Measurements from ENCODE around the gene IL12B. TPM values are rescaled to one million over a fixed set of nuclear protein-coding genes. Genes with fewer than 3 reads are reported as not detected.

The IL12B gene
- total RNA-seq, 1 experiment from 2014 or later, result not detected

GRCh38 chr5:159317849-159318248 lies 12.4 kb downstream of the IL12B start:
- no peak for TF ChIP-seq EZH2 (IDR thresholded peaks at IDR 0.05; ENCODE audit: low read depth)
- no peak for TF ChIP-seq CTCF (conservative IDR thresholded peaks at IDR 0.05)
- Histone ChIP-seq H3K79me2 (ENCODE audit: low read depth) (no peaks in the 10 kb centered on the region), H4K20me1 (ENCODE audit: insufficient read depth) (no peaks in the 10 kb centered on the region), H2AFZ (no peak overlapping the region), H3K9me3 (ENCODE audit: insufficient read depth, low read depth) (no peaks in the 10 kb centered on the region), H3K4me2 (no peak overlapping the region), H3K4me3 (no peak overlapping the region), H3F3A (ENCODE audit: insufficient read depth, low read depth) (no peaks in the 10 kb centered on the region), H3K27me3 (ENCODE audit: insufficient read depth, low read depth) (no peaks in the 10 kb centered on the region), H3K9me2 (ENCODE audit: insufficient read depth) (no peaks in the 10 kb centered on the region), H3K4me1 (replicated peaks; ENCODE audit: insufficient read depth) (no peaks in the 10 kb centered on the region), H3K27ac (no peak overlapping the region), H3K36me3 (ENCODE audit: low read depth) (no peaks in the 10 kb centered on the region)
- DNase-seq, result no peak
- ChIA-PET POLR2A (ENCODE audit: unreplicated experiment) (no interaction called here), CTCF (interaction anchor here (1.3 to 2.0 kb wide), 3 partner anchors 31 to 669 kb away, joined by 9 to 13 read pairs (median 10); no protein-coding TSS in a partner anchor)
- intact Hi-C loops (cut with micrococcal nuclease; ENCODE audit: unreplicated experiment), result no loop called here
- BruUV-seq (replicated peaks), result no TSS peak

- no TSS peak for BruUV-seq (replicated peaks)
- H3K4me3 ChIP-seq, result no peak overlapping the region
- H4K20me1 ChIP-seq (ENCODE audit: insufficient read depth), result no peaks in the 10 kb centered on the region
- H3K79me2 ChIP-seq (ENCODE audit: low read depth), result no peaks in the 10 kb centered on the region
- ChIA-PET CTCF (interaction anchor here (0.6 to 2.0 kb wide), 6 partner anchors 28 to 771 kb away, joined by 3 to 13 read pairs (median 7); no protein-coding TSS in a partner anchor), POLR2A (ENCODE audit: unreplicated experiment) (no interaction called here)
- no peaks in the 10 kb centered on the region for H3K36me3 ChIP-seq (ENCODE audit: low read depth)
- H3K9me2 ChIP-seq (ENCODE audit: insufficient read depth), result no peaks in the 10 kb centered on the region
- DNase-seq, result peak in 1 of 2 experiments; percentile 26
- H3K27me3 ChIP-seq (ENCODE audit: insufficient read depth, low read depth), result no peaks in the 10 kb centered on the region
- H2AFZ ChIP-seq, result no peak overlapping the region
- TF ChIP-seq EZH2 (IDR thresholded peaks at IDR 0.05; ENCODE audit: low read depth), result no peak
- peak; percentile 67 for TF ChIP-seq CTCF (conservative IDR thresholded peaks at IDR 0.05)
- H3K9me3 ChIP-seq (ENCODE audit: insufficient read depth, low read depth), result no peaks in the 10 kb centered on the region
- H3K4me2 ChIP-seq, result no peak overlapping the region
- no peaks in the 10 kb centered on the region for H3K4me1 ChIP-seq (replicated peaks; ENCODE audit: insufficient read depth)
- no peaks in the 10 kb centered on the region for H3F3A ChIP-seq (ENCODE audit: insufficient read depth, low read depth)
- intact Hi-C loops (cut with micrococcal nuclease; ENCODE audit: unreplicated experiment), result loop anchor here (1.0 kb wide), 2 partner anchors 30 to 159 kb away; no protein-coding TSS in a partner anchor
- no peak overlapping the region for H3K27ac ChIP-seq
These were observed 13.5 kb downstream of the IL12B start for GRCh38 chr5:159316519-159317383.

- no peak for DNase-seq
- intact Hi-C loops (cut with micrococcal nuclease; ENCODE audit: unreplicated experiment), result no loop called here
These were observed 17.1 kb downstream of the IL12B start for GRCh38 chr5:159313197-159313596.

More at GRCh38 chr5:159313197-159313596, 17.1 kb downstream of the IL12B start:
- Histone ChIP-seq H3K36me3 (ENCODE audit: low read depth) (no peaks in the 10 kb centered on the region), H3F3A (ENCODE audit: insufficient read depth, low read depth) (no peaks in the 10 kb centered on the region), H3K9me2 (ENCODE audit: insufficient read depth) (no peaks in the 10 kb centered on the region), H2AFZ (no peak overlapping the region), H3K79me2 (ENCODE audit: low read depth) (no peaks in the 10 kb centered on the region), H3K4me1 (replicated peaks; ENCODE audit: insufficient read depth) (no peaks in the 10 kb centered on the region), H3K9me3 (ENCODE audit: insufficient read depth, low read depth) (no peaks in the 10 kb centered on the region), H4K20me1 (ENCODE audit: insufficient read depth) (no peaks in the 10 kb centered on the region), H3K4me3 (no peak overlapping the region), H3K4me2 (no peak overlapping the region), H3K27me3 (ENCODE audit: insufficient read depth, low read depth) (0 out of 2 replicates have a peak, but pooled peaks cover 18% of the 10 kb centered on the region), H3K27ac (no peak overlapping the region)
- no peak for TF ChIP-seq EZH2 (IDR thresholded peaks at IDR 0.05; ENCODE audit: low read depth)
- TF ChIP-seq CTCF (conservative IDR thresholded peaks at IDR 0.05), result no peak
- ChIA-PET POLR2A (ENCODE audit: unreplicated experiment) (no interaction called here), CTCF (no interaction called here)
- no TSS peak for BruUV-seq (replicated peaks)

Data from PC-9 (cell line).